Ishikawa (cell line): ENCODE results near the gene TFB2M.

Experiments
- CEBPB ChIP-seq: IDR thresholded peaks from 2 replicates; pipeline ENCODE4 v1.6.1; 2012
- CREB1 ChIP-seq: IDR thresholded peaks from 2 replicates; pipeline ENCODE4 v1.6.1; 2012; ENCODE audit warnings: low read depth
- EGR1 ChIP-seq: IDR thresholded peaks from 2 replicates; pipeline ENCODE4 v1.6.1; 2012
- EP300 ChIP-seq: IDR thresholded peaks from 2 replicates; pipeline ENCODE4 v1.6.1; 2012; ENCODE audit warnings: borderline replicate concordance
- RAD21 ChIP-seq: IDR thresholded peaks from 2 replicates; pipeline ENCODE4 v1.6.1; 2012; ENCODE audit warnings: low read depth
- TAF1 ChIP-seq: IDR thresholded peaks from 2 replicates; pipeline ENCODE4 v1.6.1; 2012; ENCODE audit warnings: low read depth, mild to moderate bottlenecking
- TCF12 ChIP-seq: IDR thresholded peaks from 2 replicates; pipeline ENCODE4 v1.6.1; 2012; ENCODE audit warnings: low read depth
- YY1 ChIP-seq: IDR thresholded peaks from 2 replicates; pipeline ENCODE4 v1.6.1; 2012; ENCODE audit warnings: low read depth
- TF ChIP-seq, protein P1 (sequence below): IDR thresholded peaks from 2 replicates; pipeline ENCODE4 v1.6.1; 2012
- TF ChIP-seq, protein P2 (sequence below): IDR thresholded peaks from 2 replicates; pipeline ENCODE4 v1.6.1; 2012; ENCODE audit warnings: low read depth, mild to moderate bottlenecking

GRCh38 chr1:246602194-246602593, 36.1 kb upstream of the TFB2M start:
- TF ChIP-seq EP300: no peak
- TF ChIP-seq RAD21: no peak
- TF ChIP-seq EGR1: no peak
- TF ChIP-seq YY1: no peak
- TF ChIP-seq, protein P1, sequence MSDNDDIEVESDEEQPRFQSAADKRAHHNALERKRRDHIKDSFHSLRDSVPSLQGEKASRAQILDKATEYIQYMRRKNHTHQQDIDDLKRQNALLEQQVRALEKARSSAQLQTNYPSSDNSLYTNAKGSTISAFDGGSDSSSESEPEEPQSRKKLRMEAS: no peak
- TF ChIP-seq, protein P2, sequence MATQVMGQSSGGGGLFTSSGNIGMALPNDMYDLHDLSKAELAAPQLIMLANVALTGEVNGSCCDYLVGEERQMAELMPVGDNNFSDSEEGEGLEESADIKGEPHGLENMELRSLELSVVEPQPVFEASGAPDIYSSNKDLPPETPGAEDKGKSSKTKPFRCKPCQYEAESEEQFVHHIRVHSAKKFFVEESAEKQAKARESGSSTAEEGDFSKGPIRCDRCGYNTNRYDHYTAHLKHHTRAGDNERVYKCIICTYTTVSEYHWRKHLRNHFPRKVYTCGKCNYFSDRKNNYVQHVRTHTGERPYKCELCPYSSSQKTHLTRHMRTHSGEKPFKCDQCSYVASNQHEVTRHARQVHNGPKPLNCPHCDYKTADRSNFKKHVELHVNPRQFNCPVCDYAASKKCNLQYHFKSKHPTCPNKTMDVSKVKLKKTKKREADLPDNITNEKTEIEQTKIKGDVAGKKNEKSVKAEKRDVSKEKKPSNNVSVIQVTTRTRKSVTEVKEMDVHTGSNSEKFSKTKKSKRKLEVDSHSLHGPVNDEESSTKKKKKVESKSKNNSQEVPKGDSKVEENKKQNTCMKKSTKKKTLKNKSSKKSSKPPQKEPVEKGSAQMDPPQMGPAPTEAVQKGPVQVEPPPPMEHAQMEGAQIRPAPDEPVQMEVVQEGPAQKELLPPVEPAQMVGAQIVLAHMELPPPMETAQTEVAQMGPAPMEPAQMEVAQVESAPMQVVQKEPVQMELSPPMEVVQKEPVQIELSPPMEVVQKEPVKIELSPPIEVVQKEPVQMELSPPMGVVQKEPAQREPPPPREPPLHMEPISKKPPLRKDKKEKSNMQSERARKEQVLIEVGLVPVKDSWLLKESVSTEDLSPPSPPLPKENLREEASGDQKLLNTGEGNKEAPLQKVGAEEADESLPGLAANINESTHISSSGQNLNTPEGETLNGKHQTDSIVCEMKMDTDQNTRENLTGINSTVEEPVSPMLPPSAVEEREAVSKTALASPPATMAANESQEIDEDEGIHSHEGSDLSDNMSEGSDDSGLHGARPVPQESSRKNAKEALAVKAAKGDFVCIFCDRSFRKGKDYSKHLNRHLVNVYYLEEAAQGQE: no peak
- no peak for TF ChIP-seq CEBPB
- TF ChIP-seq TCF12: no peak
- no peak for TF ChIP-seq CREB1
- no peak for TF ChIP-seq TAF1
